Neural cell (in vitro differentiated cells): Measurements from ENCODE around the gene KCNE3. TPM values are rescaled to one million over a fixed set of nuclear protein-coding genes. Genes with fewer than 3 reads are reported as not detected.

ENCODE experiments used
- H2AFZ ChIP-seq: fragments of 200-600, 300-800 bp; sonication (generic), shearing (Covaris generic); 2 replicates; pipeline ENCODE4 v1.6.0; 2014; ENCODE audit warnings: low read depth, mild to moderate bottlenecking, antibody characterized with exemption, low read length, moderate library complexity
- H3F3A ChIP-seq: fragments of 200-600 bp; shearing (Covaris generic); 2 replicates; pipeline ENCODE4 v1.6.1; 2016; ENCODE audit warnings: mild to moderate bottlenecking, moderate library complexity, mixed read lengths, antibody characterized with exemption, low read length; ENCODE audit not compliant: insufficient read depth, poor library complexity, severe bottlenecking
- H3K27ac ChIP-seq: fragments of 200-600, 300-800 bp; sonication (generic), shearing (Covaris generic); 2 replicates; pipeline ENCODE4 v1.5.1; 2014; ENCODE audit warnings: mild to moderate bottlenecking, low read length, moderate library complexity
- H3K27me3 ChIP-seq: fragments of 300-800, 200-600 bp; sonication (generic), shearing (Covaris generic); 2 replicates; pipeline ENCODE4 v1.6.0; 2014; ENCODE audit warnings: mild to moderate bottlenecking, low read depth, low read length, moderate library complexity; ENCODE audit not compliant: insufficient read depth
- H3K36me3 ChIP-seq: fragments of 300-800, 200-600 bp; sonication (generic), shearing (Covaris generic); 2 replicates; pipeline ENCODE4 v1.5.1; 2014; ENCODE audit warnings: mild to moderate bottlenecking, antibody characterized with exemption, low read length, moderate library complexity; ENCODE audit not compliant: insufficient read depth
- H3K4me2 ChIP-seq: fragments of 300-800, 200-600 bp; sonication (generic), shearing (Covaris generic); 2 replicates; pipeline ENCODE4 v1.6.0; 2014; ENCODE audit warnings: mild to moderate bottlenecking, low read length
- H3K4me3 ChIP-seq: fragments of 300-800, 200-600 bp; sonication (generic), shearing (Covaris generic); 2 replicates; pipeline ENCODE4 v1.5.1; 2014; ENCODE audit warnings: mild to moderate bottlenecking, low read length, moderate library complexity
- H3K79me2 ChIP-seq: fragments of 200-600 bp; shearing (Covaris generic); replicated peaks from 2 replicates; pipeline ENCODE4 v1.6.0; 2014; ENCODE audit warnings: mild to moderate bottlenecking, low read length, moderate library complexity; ENCODE audit not compliant: insufficient read depth
- H3K9ac ChIP-seq: fragments of 300-800, 200-600 bp; sonication (generic), shearing (Covaris generic); 2 replicates; pipeline ENCODE4 v1.6.1; 2016; ENCODE audit warnings: mild to moderate bottlenecking, low read length, mixed read lengths
- H3K9me2 ChIP-seq: fragments of 200-600 bp; shearing (Covaris generic); 2 replicates; pipeline ENCODE4 v1.6.1; 2016; ENCODE audit warnings: mild to moderate bottlenecking, low read length, mixed read lengths; ENCODE audit not compliant: insufficient read depth
- H3K9me3 ChIP-seq: fragments of 200-600, 300-800 bp; sonication (generic), shearing (Covaris generic); 2 replicates; pipeline ENCODE4 v1.6.1; 2016; ENCODE audit warnings: mild to moderate bottlenecking, mixed run types, low read length, moderate library complexity, mixed read lengths
- H4K20me1 ChIP-seq: fragments of 200-600 bp; shearing (Covaris generic); 2 replicates; pipeline ENCODE4 v1.6.1; 2016; ENCODE audit warnings: mild to moderate bottlenecking, mixed run types; ENCODE audit not compliant: insufficient read depth
- CTCF ChIP-seq: fragments of 450-650 bp; IDR thresholded peaks from 2 replicates; pipeline ENCODE4 v1.5.1; 2014; ENCODE audit warnings: antibody characterized with exemption, mild to moderate bottlenecking, moderate library complexity; ENCODE audit not compliant: poor library complexity, severe bottlenecking
- EP300 ChIP-seq: fragments of 450-650 bp; conservative IDR thresholded peaks from 2 replicates; pipeline ENCODE4 v1.6.1; 2014; ENCODE audit warnings: antibody characterized with exemption, mild to moderate bottlenecking, moderate library complexity; ENCODE audit not compliant: poor library complexity, severe bottlenecking
- EZH2 ChIP-seq: fragments of 200-600, 300-800 bp; shearing (Covaris generic), sonication (generic); IDR thresholded peaks from 2 replicates; pipeline ENCODE4 v1.6.1; 2014; ENCODE audit warnings: antibody characterized with exemption, low read length, borderline replicate concordance, mild to moderate bottlenecking; ENCODE audit not compliant: insufficient read depth, poor library complexity, severe bottlenecking
- MXI1 ChIP-seq: fragments of 450-650 bp; conservative IDR thresholded peaks from 2 replicates; pipeline ENCODE4 v1.6.1; 2014; ENCODE audit warnings: antibody characterized with exemption, mild to moderate bottlenecking; ENCODE audit not compliant: poor library complexity, severe bottlenecking
- POLR2AphosphoS5 ChIP-seq: IDR thresholded peaks from 2 replicates; pipeline ENCODE4 v1.6.1; 2012
- RAD21 ChIP-seq: fragments of 450-650 bp; conservative IDR thresholded peaks from 2 replicates; pipeline ENCODE4 v1.6.1; 2014; ENCODE audit warnings: antibody characterized with exemption, mild to moderate bottlenecking, moderate library complexity
- SMC3 ChIP-seq: fragments of 450-650 bp; conservative IDR thresholded peaks from 2 replicates; pipeline ENCODE4 v1.6.1; 2014; ENCODE audit warnings: antibody characterized with exemption, mild to moderate bottlenecking, moderate library complexity; ENCODE audit not compliant: poor library complexity
- TAF1 ChIP-seq: IDR thresholded peaks from 2 replicates; pipeline ENCODE4 v1.6.1; 2012; ENCODE audit warnings: low read depth
- polyA plus RNA-seq: library from polyadenylated mRNA; depleted of rRNA; stranded (reverse); fragments of >200 nt; gene quantifications from 2 replicates; pipeline ENCODE4 v1.2.3, GENCODE V29; 2014
- TF ChIP-seq, protein P1 (sequence below): IDR thresholded peaks from 2 replicates; pipeline ENCODE4 v1.6.1; 2012; ENCODE audit warnings: borderline replicate concordance

KCNE3 gene
- polyA plus RNA-seq, 1 donor from 2014 or later: not detected

DNA sequence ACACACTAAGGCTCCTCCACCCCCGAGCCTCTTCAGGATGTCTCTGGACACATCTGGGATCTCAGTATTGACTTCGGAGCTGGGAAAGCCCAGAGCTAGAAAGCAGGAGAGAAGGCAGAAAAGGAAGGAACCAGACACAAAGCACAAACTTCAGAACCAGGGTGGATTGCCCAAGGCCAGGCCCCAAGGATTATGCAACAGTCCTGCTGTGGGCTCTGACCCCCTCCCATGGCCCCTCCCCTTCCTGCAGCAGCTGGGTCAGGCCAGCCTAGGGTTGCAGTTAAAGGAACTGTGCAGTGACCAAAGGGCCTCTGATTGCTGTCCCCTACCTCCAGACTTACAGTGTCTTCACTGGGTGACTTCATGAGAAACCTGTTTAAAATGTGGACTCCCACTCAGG lies 5.3 kb downstream of the KCNE3 start:
- Histone ChIP-seq H3K79me2 (no peaks in the 10 kb centered on the region), H3K9ac (no peak overlapping the region), H3K4me3 (no peak overlapping the region)

DNA sequence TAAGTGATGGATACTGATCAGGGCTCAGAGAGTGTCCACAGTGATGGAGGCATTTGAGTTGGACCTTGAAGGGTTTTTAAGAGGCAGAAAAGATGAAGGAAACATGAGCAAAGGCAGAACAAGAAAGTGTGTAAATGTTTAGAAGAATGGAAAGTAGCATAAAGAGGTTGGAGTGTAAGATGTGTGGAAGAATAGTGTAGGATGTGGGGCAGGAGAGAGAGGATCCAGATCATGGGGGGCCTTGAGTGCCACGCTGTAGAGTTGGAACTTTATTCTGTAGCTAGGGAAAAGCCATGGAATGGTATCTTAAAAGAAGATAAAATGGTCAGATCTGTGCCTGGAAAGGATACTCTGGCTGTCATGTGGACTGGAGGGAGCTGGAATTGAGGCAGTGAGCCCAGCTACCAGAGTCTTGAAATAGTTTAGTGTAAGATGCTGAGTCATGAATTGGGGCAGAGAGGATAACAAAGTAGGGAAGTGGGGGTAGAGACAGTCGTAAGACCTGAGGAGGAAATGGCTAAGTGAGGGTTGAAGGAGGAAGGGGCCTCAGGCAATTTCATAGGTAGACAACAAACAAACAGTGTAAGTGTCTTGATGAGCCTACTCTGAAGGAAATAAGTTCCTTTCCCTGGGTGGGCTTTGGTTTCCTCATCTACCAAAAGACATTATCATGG lies 6.7 kb downstream of the KCNE3 start:
- H3K9ac ChIP-seq: no peak overlapping the region
- no peak overlapping the region for H2AFZ ChIP-seq
- no peaks in the 10 kb centered on the region for H3K79me2 ChIP-seq
- no peaks in the 10 kb centered on the region for H3K9me2 ChIP-seq
- no peak overlapping the region for H3K4me2 ChIP-seq
- no peaks in the 10 kb centered on the region for H3K36me3 ChIP-seq
- no peaks in the 10 kb centered on the region for H3F3A ChIP-seq
- no peak overlapping the region for H3K4me3 ChIP-seq
- H4K20me1 ChIP-seq: no peaks in the 10 kb centered on the region
- no peaks in the 10 kb centered on the region for H3K27me3 ChIP-seq
- no peaks in the 10 kb centered on the region for H3K9me3 ChIP-seq
- no peak overlapping the region for H3K27ac ChIP-seq
- TF ChIP-seq, protein P1, sequence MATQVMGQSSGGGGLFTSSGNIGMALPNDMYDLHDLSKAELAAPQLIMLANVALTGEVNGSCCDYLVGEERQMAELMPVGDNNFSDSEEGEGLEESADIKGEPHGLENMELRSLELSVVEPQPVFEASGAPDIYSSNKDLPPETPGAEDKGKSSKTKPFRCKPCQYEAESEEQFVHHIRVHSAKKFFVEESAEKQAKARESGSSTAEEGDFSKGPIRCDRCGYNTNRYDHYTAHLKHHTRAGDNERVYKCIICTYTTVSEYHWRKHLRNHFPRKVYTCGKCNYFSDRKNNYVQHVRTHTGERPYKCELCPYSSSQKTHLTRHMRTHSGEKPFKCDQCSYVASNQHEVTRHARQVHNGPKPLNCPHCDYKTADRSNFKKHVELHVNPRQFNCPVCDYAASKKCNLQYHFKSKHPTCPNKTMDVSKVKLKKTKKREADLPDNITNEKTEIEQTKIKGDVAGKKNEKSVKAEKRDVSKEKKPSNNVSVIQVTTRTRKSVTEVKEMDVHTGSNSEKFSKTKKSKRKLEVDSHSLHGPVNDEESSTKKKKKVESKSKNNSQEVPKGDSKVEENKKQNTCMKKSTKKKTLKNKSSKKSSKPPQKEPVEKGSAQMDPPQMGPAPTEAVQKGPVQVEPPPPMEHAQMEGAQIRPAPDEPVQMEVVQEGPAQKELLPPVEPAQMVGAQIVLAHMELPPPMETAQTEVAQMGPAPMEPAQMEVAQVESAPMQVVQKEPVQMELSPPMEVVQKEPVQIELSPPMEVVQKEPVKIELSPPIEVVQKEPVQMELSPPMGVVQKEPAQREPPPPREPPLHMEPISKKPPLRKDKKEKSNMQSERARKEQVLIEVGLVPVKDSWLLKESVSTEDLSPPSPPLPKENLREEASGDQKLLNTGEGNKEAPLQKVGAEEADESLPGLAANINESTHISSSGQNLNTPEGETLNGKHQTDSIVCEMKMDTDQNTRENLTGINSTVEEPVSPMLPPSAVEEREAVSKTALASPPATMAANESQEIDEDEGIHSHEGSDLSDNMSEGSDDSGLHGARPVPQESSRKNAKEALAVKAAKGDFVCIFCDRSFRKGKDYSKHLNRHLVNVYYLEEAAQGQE: no peak
- TF ChIP-seq SMC3 (no peak), RAD21 (no peak), MXI1 (no peak), EP300 (no peak), POLR2AphosphoS5 (no peak), CTCF (no peak), TAF1 (no peak)

More for the DNA sequence above, 5.3 kb downstream of the KCNE3 start:
- H3K27ac ChIP-seq: no peak overlapping the region
- no peaks in the 10 kb centered on the region for H3K9me3 ChIP-seq
- H2AFZ ChIP-seq: no peak overlapping the region
- no peaks in the 10 kb centered on the region for H4K20me1 ChIP-seq
- H3K9me2 ChIP-seq: no peaks in the 10 kb centered on the region
- no peak overlapping the region for H3K4me2 ChIP-seq
- no peaks in the 10 kb centered on the region for H3F3A ChIP-seq
- TF ChIP-seq EP300 (no peak), RAD21 (no peak), TAF1 (no peak), MXI1 (no peak), POLR2AphosphoS5 (no peak), EZH2 (no peak), SMC3 (no peak), CTCF (no peak)
- TF ChIP-seq, protein P1: no peak
- no peaks in the 10 kb centered on the region for H3K27me3 ChIP-seq
- H3K36me3 ChIP-seq: no peaks in the 10 kb centered on the region
